NCI-H2107 treated with DMSO at 0.1 percent for 48 hours (cell line): ENCODE results near the gene KLHL17.

ENCODE experiments used
- DNase-seq: peaks from one replicate; lab custom pipeline; 2025; ENCODE audit not compliant: unreplicated experiment; lab: John Stamatoyannopoulos, UW

KLHL17 gene

GRCh38 chr1:1013922-1014648, 53.7 kb downstream of the KLHL17 start:
- DNase-seq = no peak

DNA sequence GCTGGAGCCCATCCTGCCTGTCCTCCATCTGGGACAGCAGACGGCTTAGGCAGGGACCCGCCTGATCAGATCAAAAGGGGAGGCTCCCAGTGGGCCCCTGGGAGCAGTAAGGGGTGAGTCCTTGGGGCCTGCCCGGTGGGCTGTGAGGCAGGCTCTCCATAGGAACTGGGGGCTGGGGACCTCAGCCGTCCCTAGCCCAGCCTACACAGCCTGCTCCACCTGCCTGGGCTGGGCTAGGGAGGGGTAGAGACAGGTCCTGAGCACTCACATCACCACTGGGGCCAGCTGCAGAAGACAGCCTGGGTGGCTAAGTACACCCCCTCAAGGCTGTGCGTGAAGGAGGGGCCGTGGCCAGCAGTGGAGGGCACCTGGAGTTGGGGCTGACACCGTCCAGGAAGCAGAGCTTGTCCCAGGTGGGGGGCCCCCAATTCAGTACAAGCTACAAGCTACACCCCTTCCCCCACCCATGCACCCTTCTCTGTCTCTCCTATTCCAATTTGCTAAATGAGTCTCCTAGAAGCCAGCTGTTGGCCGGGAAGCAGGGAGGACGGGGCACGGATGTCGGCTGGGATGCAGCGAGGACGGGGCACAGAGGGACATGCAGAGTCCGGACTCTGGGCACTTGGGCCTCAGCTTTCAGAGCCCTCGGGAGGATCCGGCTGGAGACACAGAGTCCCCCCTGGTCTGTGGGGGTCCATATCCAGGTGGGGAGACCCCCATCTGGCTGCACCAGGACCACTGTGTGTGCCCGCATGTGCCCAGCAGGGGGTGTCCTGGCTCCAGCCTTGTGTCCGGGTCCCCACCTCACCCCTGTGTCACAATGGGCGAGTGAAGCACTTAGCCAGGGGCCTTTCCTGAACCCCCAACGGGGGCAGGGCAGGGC, 54.7 kb downstream of the KLHL17 start:
- no peak for DNase-seq
